ENCODE data around the gene L3MBTL4. TPM values are rescaled to one million over a fixed set of nuclear protein-coding genes. Genes with fewer than 3 reads are reported as not detected.

The L3MBTL4 gene
- total RNA-seq, 2 donors from 2014 or later: 10.9 to 11.2 TPM

GRCh38 chr18:6257950-6258349 lies 156.8 kb downstream of the L3MBTL4 start:
- ATAC-seq (no peak), DNase-seq (no peak)
- TF ChIP-seq POLR2A (IDR thresholded peaks at IDR 0.05) (no peak), CTCF (IDR thresholded peaks at IDR 0.05) (no peak)
- H3K27me3 ChIP-seq: no peaks in the 10 kb centered on the region
- H3K4me1 ChIP-seq: peaks cover 27% of the 10 kb centered on the region
- H3K4me3 ChIP-seq: no peak overlapping the region
- intact Hi-C loops (cut with DNase I): no loop called here
- no peaks in the 10 kb centered on the region for H3K36me3 ChIP-seq (replicated peaks in 1 of 2; ENCODE audit: insufficient read depth in 1 of 2, low read depth in 2 of 2)
- H3K9me3 ChIP-seq: peaks cover 0 to 2% (median 0%) of the 10 kb centered on the region in 3 donors
- 93 to 96% methylated on average over 3 of the region's 3 CpGs for WGBS, 2 donors
- no peak overlapping the region for H3K27ac ChIP-seq

- peak in 1 of 4 donors; percentile 11 for DNase-seq
- intact Hi-C loops (cut with DNase I): no loop called here
- peaks cover 0 to 2% (median 0%) of the 10 kb centered on the region in 3 donors for H3K9me3 ChIP-seq
- H3K27me3 ChIP-seq: no peaks in the 10 kb centered on the region
- 69 to 78% methylated on average over 10 of the region's 10 CpGs for WGBS, 2 donors
- TF ChIP-seq POLR2A (IDR thresholded peaks at IDR 0.05) (no peak), CTCF (IDR thresholded peaks at IDR 0.05) (no peak)
- H3K27ac ChIP-seq: peak overlapping the region in 1 of 4 donors; percentile 51
- no peaks in the 10 kb centered on the region for H3K36me3 ChIP-seq (replicated peaks in 1 of 2; ENCODE audit: insufficient read depth in 1 of 2, low read depth in 2 of 2)
- no peak overlapping the region for H3K4me3 ChIP-seq
- peaks cover 27% of the 10 kb centered on the region for H3K4me1 ChIP-seq
- ATAC-seq: no peak
Measured at GRCh38 chr18:6256521-6256920, 158.2 kb downstream of the L3MBTL4 start.

DNA sequence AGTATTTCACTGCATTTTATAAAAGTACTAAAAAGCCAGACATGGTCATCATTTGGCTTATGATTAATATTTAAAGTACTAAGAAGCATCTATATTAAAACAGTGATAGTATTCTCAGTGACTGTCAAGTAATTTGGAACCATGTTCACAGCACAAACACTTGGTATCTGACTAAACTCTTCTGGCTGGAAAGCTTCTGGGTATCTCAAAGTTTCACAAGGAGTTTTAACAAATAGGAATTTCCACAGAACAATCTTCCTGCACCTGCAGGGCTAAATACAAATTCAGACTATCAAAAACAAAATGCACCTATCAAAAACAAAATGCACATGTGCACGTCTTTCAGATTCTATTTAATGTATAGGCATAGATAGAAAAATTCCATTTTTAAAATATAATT lies 158.8 kb downstream of the L3MBTL4 start:
- intact Hi-C loops (cut with DNase I): no loop called here
- no peak for DNase-seq
- Histone ChIP-seq H3K4me3 (no peak overlapping the region), H3K4me1 (peaks cover 27% of the 10 kb centered on the region), H3K36me3 (replicated peaks in 1 of 2; ENCODE audit: insufficient read depth in 1 of 2, low read depth in 2 of 2) (no peaks in the 10 kb centered on the region), H3K9me3 (peaks cover 0 to 2% (median 0%) of the 10 kb centered on the region in 3 donors), H3K27ac (peak overlapping the region in 2 of 4 donors; percentile 17 to 51), H3K27me3 (no peaks in the 10 kb centered on the region)
- ATAC-seq: no peak
- TF ChIP-seq POLR2A (IDR thresholded peaks at IDR 0.05) (no peak), CTCF (IDR thresholded peaks at IDR 0.05) (no peak)
- WGBS, 2 donors: 63 to 78% methylated on average over 1 of the region's 1 CpG

DNA sequence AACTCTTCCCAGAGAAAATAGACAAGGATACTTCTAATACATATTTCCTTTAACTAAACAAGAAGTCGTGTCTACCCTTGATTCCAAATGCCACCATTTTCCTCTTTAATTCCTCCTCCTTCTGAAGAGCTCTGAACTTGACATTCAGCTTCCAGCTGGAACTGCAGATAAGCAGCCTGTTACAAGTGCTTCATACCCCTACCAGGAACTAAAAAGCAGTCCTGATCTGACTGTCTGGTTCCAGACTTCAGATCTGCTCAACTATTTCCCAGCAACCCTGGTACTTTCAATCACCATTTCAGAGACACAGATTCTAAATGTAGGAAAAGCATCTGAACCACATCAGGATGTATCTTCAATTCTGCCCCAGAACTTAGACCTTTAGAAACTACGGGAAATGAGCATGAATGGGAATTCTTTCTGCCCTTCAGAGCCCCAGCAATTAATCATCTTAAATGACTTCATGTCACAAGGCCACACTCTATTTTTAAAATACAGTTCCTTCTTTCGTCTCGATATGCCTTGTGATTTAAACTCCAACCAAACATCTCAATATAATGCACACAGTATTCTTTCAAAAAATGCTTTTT lies 159.5 kb downstream of the L3MBTL4 start:
- WGBS, 2 donors: 15 to 18% methylated on average over 4 of the region's 4 CpGs
- Histone ChIP-seq H3K4me1 (peaks cover 27% of the 10 kb centered on the region), H3K27ac (peak overlapping the region in 3 of 4 donors; percentile 17 to 62 (median 51)), H3K9me3 (peaks cover 0 to 2% (median 0%) of the 10 kb centered on the region in 3 donors), H3K36me3 (replicated peaks in 1 of 2; ENCODE audit: insufficient read depth in 1 of 2, low read depth in 2 of 2) (no peaks in the 10 kb centered on the region), H3K4me3 (no peak overlapping the region), H3K27me3 (no peaks in the 10 kb centered on the region)
- intact Hi-C loops (cut with DNase I): no loop called here
- ATAC-seq: peak; percentile 58
- DNase-seq: peak in 1 of 4 donors; percentile 16
- TF ChIP-seq CTCF (IDR thresholded peaks at IDR 0.05) (no peak), POLR2A (IDR thresholded peaks at IDR 0.05) (no peak)

- Histone ChIP-seq H3K27me3 (no peaks in the 10 kb centered on the region), H3K9me3 (peaks cover 0 to 2% (median 0%) of the 10 kb centered on the region in 3 donors), H3K27ac (peak overlapping the region in 3 of 4 donors; percentile 17 to 62 (median 51)), H3K4me3 (no peak overlapping the region), H3K36me3 (replicated peaks in 1 of 2; ENCODE audit: insufficient read depth in 1 of 2, low read depth in 2 of 2) (no peaks in the 10 kb centered on the region), H3K4me1 (peaks cover 34% of the 10 kb centered on the region)
- DNase-seq (no peak), ATAC-seq (no peak)
- intact Hi-C loops (cut with DNase I): no loop called here
- TF ChIP-seq POLR2A (IDR thresholded peaks at IDR 0.05) (no peak), CTCF (IDR thresholded peaks at IDR 0.05) (no peak)
Measured at GRCh38 chr18:6254456-6254855, 160.3 kb downstream of the L3MBTL4 start.

All from body of pancreas (tissue), 4 donors.